SK-N-SH (cell line): Measurements from ENCODE around the gene POP5. TPM values are rescaled to one million over a fixed set of nuclear protein-coding genes. Genes with fewer than 3 reads are reported as not detected.

Experiments
- CTCF ChIA-PET: fragments of 300-600, 350-600 bp; formaldehyde crosslinking; extraction: SDS; loops from one replicate; lab custom pipeline; 2021; lab: Yijun Ruan, JAX
- POLR2A ChIA-PET: fragments of 350-600 bp; sonication (Branson Sonifier 250); formaldehyde crosslinking; extraction: SDS; loops from one replicate; lab custom pipeline; 2020; ENCODE audit warnings: antibody characterized with exemption, inconsistent platforms; lab: Yijun Ruan, JAX
- DNase-seq: peaks from one replicate; pipeline ENCODE4 v3.0.0; 2012
- H2AFZ ChIP-seq: fragments of 200-600 bp; sonication (generic); 2 replicates; pipeline ENCODE4 v1.8.1; 2016; ENCODE audit warnings: antibody characterized with exemption, mild to moderate bottlenecking, low read depth
- H3F3A ChIP-seq: fragments of 200-600 bp; sonication (generic); replicated peaks from 2 replicates; pipeline ENCODE3; 2016; ENCODE audit warnings: antibody characterized with exemption, mild to moderate bottlenecking; ENCODE audit not compliant: insufficient read depth
- H3K27ac ChIP-seq, 2 experiments: fragments of 200-500 bp in 1 of 2; fragments of 200-600 bp in 1 of 2; sonication (Bioruptor generic) in 1 of 2; sonication (generic), shearing (Covaris generic) in 1 of 2; 2 replicates each; pipeline versions ENCODE4 v1.5.1 to v1.6.1; 2014 to 2016; ENCODE audit warnings: low read depth in 2 of 2, inconsistent platforms in 1 of 2, low read length in 1 of 2, mild to moderate bottlenecking in 1 of 2, mixed read lengths in 1 of 2
- H3K27me3 ChIP-seq: fragments of 200-600 bp; sonication (generic), shearing (Covaris generic); 2 replicates; pipeline ENCODE4 v1.6.1; 2016; ENCODE audit warnings: mixed run types; ENCODE audit not compliant: insufficient read depth
- H3K36me3 ChIP-seq, 2 experiments: fragments of 200-500 bp in 1 of 2; fragments of 200-600 bp in 1 of 2; sonication (Bioruptor generic) in 1 of 2; sonication (generic) in 1 of 2; replicated peaks in 1 of 2; 2 replicates each; pipeline versions ENCODE3 to v1.5.1; 2014 to 2016; ENCODE audit warnings: low read length in 1 of 2, mild to moderate bottlenecking in 1 of 2; ENCODE audit not compliant: insufficient read depth in 2 of 2, control insufficient read depth in 1 of 2
- H3K4me1 ChIP-seq, 2 experiments: fragments of 200-500 bp in 1 of 2; fragments of 200-600 bp in 1 of 2; sonication (Bioruptor generic) in 1 of 2; sonication (generic), shearing (Covaris generic) in 1 of 2; 2 replicates each; pipeline versions ENCODE4 v1.5.1 to v1.6.1; 2014 to 2016; ENCODE audit warnings: low read depth in 1 of 2, low read length in 1 of 2, mixed run types in 1 of 2; ENCODE audit not compliant: insufficient read depth in 2 of 2, control insufficient read depth in 1 of 2
- H3K4me2 ChIP-seq: fragments of 200-600 bp; sonication (generic), shearing (Covaris generic); 2 replicates; pipeline ENCODE4 v1.6.1; 2017; ENCODE audit warnings: mixed run types
- H3K4me3 ChIP-seq, 2 experiments: fragments of 200-500 bp in 1 of 2; fragments of 200-600 bp in 1 of 2; sonication (Bioruptor generic) in 1 of 2; sonication (generic), shearing (Covaris generic) in 1 of 2; 2 replicates each; pipeline versions ENCODE4 v1.5.1 to v1.8.1; 2014 to 2016; ENCODE audit warnings: low read depth in 2 of 2, inconsistent platforms in 1 of 2, low read length in 1 of 2, mild to moderate bottlenecking in 1 of 2, mixed read lengths in 1 of 2, moderate library complexity in 1 of 2
- H3K79me2 ChIP-seq: fragments of 200-600 bp; sonication (generic); 2 replicates; pipeline ENCODE4 v1.8.1; 2017; ENCODE audit warnings: mild to moderate bottlenecking; ENCODE audit not compliant: insufficient read depth
- H3K9ac ChIP-seq: fragments of 200-600 bp; sonication (generic); 2 replicates; pipeline ENCODE4 v1.6.1; 2017; ENCODE audit warnings: mixed run types
- H3K9me2 ChIP-seq: fragments of 200-600 bp; sonication (generic); 2 replicates; pipeline ENCODE4 v1.6.1; 2017; ENCODE audit warnings: mixed run types
- H3K9me3 ChIP-seq: fragments of 200-600 bp; sonication (generic); 2 replicates; pipeline ENCODE4 v1.6.1; 2017; ENCODE audit warnings: mixed run types, mild to moderate bottlenecking, moderate library complexity
- H4K20me1 ChIP-seq: fragments of 200-600 bp; sonication (generic); 2 replicates; pipeline ENCODE4 v1.6.1; 2017; ENCODE audit warnings: mild to moderate bottlenecking, mixed run types; ENCODE audit not compliant: insufficient read depth
- CHD2 ChIP-seq: fragments of 150-350 bp; IDR thresholded peaks from 2 replicates; pipeline ENCODE4 v1.6.1; 2018; ENCODE audit warnings: low read length; ENCODE audit not compliant: partially characterized antibody
- EP300 ChIP-seq, 2 experiments: IDR thresholded peaks; 2 replicates each; pipeline versions ENCODE4 v1.4.0 to v1.6.1; 2012; ENCODE audit warnings: borderline replicate concordance in 1 of 2, low read depth in 1 of 2, low read length in 1 of 2
- FOXJ3 ChIP-seq: sonication (generic); formaldehyde crosslinking; IDR thresholded peaks from 2 replicates; pipeline ENCODE4 v1.5.1; 2020; ENCODE audit warnings: mild to moderate bottlenecking, missing genetic modification reagents
- GATA2 ChIP-seq: sonication (generic); formaldehyde crosslinking; IDR thresholded peaks from 2 replicates; pipeline ENCODE4 v1.5.0; 2020; ENCODE audit warnings: mild to moderate bottlenecking, missing genetic modification reagents
- MAX ChIP-seq: IDR thresholded peaks from 2 replicates; pipeline ENCODE4 v1.4.0; 2012; ENCODE audit warnings: low read depth
- MXI1 ChIP-seq: IDR thresholded peaks from 2 replicates; pipeline ENCODE4 v1.6.1; 2012; ENCODE audit warnings: mild to moderate bottlenecking, low read depth, low read length, improper control_type of control experiment
- NFIC ChIP-seq: IDR thresholded peaks from 2 replicates; pipeline ENCODE4 v1.4.0; 2012; ENCODE audit warnings: borderline replicate concordance
- RAD21 ChIP-seq: IDR thresholded peaks from 2 replicates; pipeline ENCODE4 v1.6.1; 2012; ENCODE audit warnings: mild to moderate bottlenecking, low read length
- RFX5 ChIP-seq: IDR thresholded peaks from 2 replicates; pipeline ENCODE4 v1.6.1; 2012; ENCODE audit warnings: mild to moderate bottlenecking, improper control_type of control experiment, low read length
- TAF1 ChIP-seq: IDR thresholded peaks from 2 replicates; pipeline ENCODE4 v1.6.1; 2012; ENCODE audit warnings: low read depth, mild to moderate bottlenecking, low read length, moderate library complexity, borderline replicate concordance
- TEAD4 ChIP-seq: IDR thresholded peaks from 2 replicates; pipeline ENCODE4 v1.4.0; 2012; ENCODE audit warnings: mild to moderate bottlenecking, borderline replicate concordance; ENCODE audit not compliant: insufficient read depth
- USF1 ChIP-seq: IDR thresholded peaks from 2 replicates; pipeline ENCODE4 v1.4.0; 2012; ENCODE audit warnings: low read depth, borderline replicate concordance
- ZBTB33 ChIP-seq: IDR thresholded peaks from 2 replicates; pipeline ENCODE4 v1.4.0; 2012; ENCODE audit warnings: low read depth, borderline replicate concordance
- WGBS: methylation state at CpG from one replicate; pipeline ENCODE4 v1.1.6; 2017; ENCODE audit warnings: low lambda C conversion rate; 5-methylcytosine and 5-hydroxymethylcytosine counted together
- polyA plus RNA-seq, 3 experiments: library from polyadenylated mRNA; depleted of rRNA; stranded (reverse); fragments of >200 nt; gene quantifications; 2 replicates each; pipeline ENCODE4 v1.2.3, GENCODE V29; 2012
- TF ChIP-seq, protein P1 (sequence below): fragments of 150-350 bp; IDR thresholded peaks from 2 replicates; pipeline ENCODE4 v1.6.1; 2017; ENCODE audit warnings: antibody characterized with exemption, low read length, low read depth, borderline replicate concordance

Gene POP5
- polyA plus RNA-seq, 1 of the 3 experiments (the other 2 are of a cell fraction): 129 TPM

DNA sequence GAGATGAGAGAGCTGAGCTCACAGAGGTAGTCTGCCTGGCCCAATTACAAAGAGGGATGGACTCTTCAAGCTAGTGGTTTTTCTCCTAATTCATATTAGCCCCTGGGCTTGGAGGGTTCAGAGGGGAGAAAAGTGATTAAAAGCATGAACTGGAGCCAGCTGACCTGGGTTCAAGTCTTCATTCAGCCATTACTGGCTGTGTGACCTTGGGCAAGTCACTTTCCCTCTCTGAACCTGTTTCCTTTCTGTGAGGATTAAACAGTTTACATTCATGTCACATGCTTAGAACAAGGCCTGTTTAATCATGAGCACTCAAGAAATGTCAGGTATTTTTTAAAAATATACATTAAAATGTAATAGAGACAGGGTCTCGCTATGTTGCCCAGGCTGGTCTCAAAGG, 7.2 kb upstream of the POP5 start:
- Histone ChIP-seq H3K4me1 (no peaks in the 10 kb centered on the region; a peak in 1 of 4 replicates), H3K9me3 (no peaks in the 10 kb centered on the region), H3K9ac (no peak overlapping the region), H3K27ac (no peak overlapping the region), H3K4me3 (no peak overlapping the region), H4K20me1 (no peaks in the 10 kb centered on the region), H2AFZ (no peak overlapping the region), H3K36me3 (no peaks in the 10 kb centered on the region), H3K79me2 (no peaks in the 10 kb centered on the region), H3K9me2 (no peaks in the 10 kb centered on the region), H3K4me2 (no peak overlapping the region), H3F3A (no peaks in the 10 kb centered on the region), H3K27me3 (no peaks in the 10 kb centered on the region)
- no peak for TF ChIP-seq CHD2
- no peak for TF ChIP-seq ZBTB33
- TF ChIP-seq, protein P1, sequence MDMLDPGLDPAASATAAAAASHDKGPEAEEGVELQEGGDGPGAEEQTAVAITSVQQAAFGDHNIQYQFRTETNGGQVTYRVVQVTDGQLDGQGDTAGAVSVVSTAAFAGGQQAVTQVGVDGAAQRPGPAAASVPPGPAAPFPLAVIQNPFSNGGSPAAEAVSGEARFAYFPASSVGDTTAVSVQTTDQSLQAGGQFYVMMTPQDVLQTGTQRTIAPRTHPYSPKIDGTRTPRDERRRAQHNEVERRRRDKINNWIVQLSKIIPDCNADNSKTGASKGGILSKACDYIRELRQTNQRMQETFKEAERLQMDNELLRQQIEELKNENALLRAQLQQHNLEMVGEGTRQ: no peak
- TF ChIP-seq USF1: no peak
- DNase-seq: no peak
- whole genome bisulfite sequencing: 88% methylated on average over 1 of the region's 1 CpG
- CTCF ChIA-PET: interaction anchor here (0.6 to 1.8 kb wide), 3 partner anchors 59 to 417 kb away, joined by 3 to 9 read pairs (median 4); no protein-coding TSS in a partner anchor
- POLR2A ChIA-PET: no interaction called here

- H3K27ac ChIP-seq: no peak overlapping the region
- ChIA-PET CTCF (interaction anchor here (1.0 to 1.7 kb wide), 2 partner anchors 62 to 385 kb away, joined by 3 to 5 read pairs; no protein-coding TSS in a partner anchor), POLR2A (no interaction called here)
- H3K79me2 ChIP-seq: no peaks in the 10 kb centered on the region
- DNase-seq: no peak
- H3K4me2 ChIP-seq: no peak overlapping the region
- no peaks in the 10 kb centered on the region for H3K27me3 ChIP-seq
- H3K9ac ChIP-seq: no peak overlapping the region
- H3K4me3 ChIP-seq: no peak overlapping the region
- no peaks in the 10 kb centered on the region for H3K9me3 ChIP-seq
- no peaks in the 10 kb centered on the region for H3K9me2 ChIP-seq
- no peak overlapping the region for H2AFZ ChIP-seq
- H3K36me3 ChIP-seq: no peaks in the 10 kb centered on the region
- TF ChIP-seq GATA2 (CRISPR knock-in tag) (no peak), RFX5 (no peak), MAX (no peak), MXI1 (no peak), TEAD4 (no peak), TAF1 (no peak), NFIC (no peak), EP300 (IDR thresholded peaks at IDR 0.05; ENCODE audit: borderline replicate concordance in 1 of 2, low read depth in 1 of 2, low read length in 1 of 2) (no peak), FOXJ3 (no peak), RAD21 (no peak)
- no peaks in the 10 kb centered on the region for H3F3A ChIP-seq
- peaks cover 0 to 2% of the 10 kb centered on the region in 2 experiments; a peak in 2 of 4 replicates for H3K4me1 ChIP-seq
- H4K20me1 ChIP-seq: no peaks in the 10 kb centered on the region
- 68% methylated on average over 2 of the region's 2 CpGs for WGBS
Observed at GRCh38 chr12:120586860-120587259, 5.7 kb upstream of the POP5 start.
